Thoracic aorta (tissue), 2 donors: ENCODE measurements around the gene CRISP3. TPM values are rescaled to one million over a fixed set of nuclear protein-coding genes. Genes with fewer than 3 reads are reported as not detected.

Source experiments
- ATAC-seq: fragments of 150-250 bp; one replicate; pipeline ENCODE4 v1.8.0; 2017; ENCODE audit warnings: low read depth; ENCODE audit not compliant: insufficient number of reproducible peaks, low FRiP score
- DNase-seq: peaks from one replicate; pipeline ENCODE4 v3.0.0-alpha.2; 2020; ENCODE audit warnings: low spot score
- H3K27ac ChIP-seq, 2 donors: fragments of 200-600 bp; sonication (generic); 1 replicate in 1 of 2; 2 replicates in 1 of 2; pipeline ENCODE4 v1.5.1; 2016; ENCODE audit warnings: mild to moderate bottlenecking in 2 of 2, moderate library complexity in 2 of 2
- H3K27me3 ChIP-seq: fragments of 200-600 bp; sonication (generic); replicated peaks from 2 replicates; pipeline ENCODE4 v1.6.0; 2016; ENCODE audit warnings: mild to moderate bottlenecking; ENCODE audit not compliant: insufficient read depth
- H3K36me3 ChIP-seq: fragments of 200-600 bp; sonication (generic); one replicate; pipeline ENCODE4 v1.5.1; 2016
- H3K4me1 ChIP-seq, 2 donors: fragments of 200-600 bp; sonication (generic); 1 replicate in 1 of 2; 2 replicates in 1 of 2; pipeline versions ENCODE4 v1.5.1 to v1.6.0; 2016; ENCODE audit warnings: low read depth in 2 of 2, mild to moderate bottlenecking in 1 of 2; ENCODE audit not compliant: control insufficient read depth in 1 of 2
- H3K4me3 ChIP-seq: fragments of 200-600 bp; sonication (generic); 2 replicates; pipeline ENCODE4 v1.5.1; 2016; ENCODE audit warnings: mild to moderate bottlenecking
- H3K9me3 ChIP-seq: fragments of 200-600 bp; sonication (generic); 2 replicates; pipeline ENCODE4 v1.5.1; 2016
- CTCF ChIP-seq: fragments of 200-600 bp; sonication (generic); IDR thresholded peaks from one replicate; pipeline ENCODE4 v1.5.1; 2019; ENCODE audit warnings: antibody characterized with exemption
- total RNA-seq, 2 donors: library from RNA; depleted of rRNA; stranded (reverse); fragments of >200 nt; gene quantifications; one replicate each; pipeline versions ENCODE4 v1.1.0 to v1.2.3, GENCODE V29; 2016

The CRISP3 gene
- total RNA-seq, 2 donors from 2014 or later = not detected

- Histone ChIP-seq H3K4me3 (no peak overlapping the region), H3K9me3 (no peaks in the 10 kb centered on the region), H3K4me1 (no peaks in the 10 kb centered on the region), H3K36me3 (no peaks in the 10 kb centered on the region), H3K27ac (no peak overlapping the region), H3K27me3 (no peaks in the 10 kb centered on the region)
- TF ChIP-seq CTCF = no peak
- DNase-seq (no peak), ATAC-seq (no peak)
Measured at GRCh38 chr6:49764571-49765236, 20.5 kb upstream of the CRISP3 start.

- ATAC-seq = no peak
- H3K36me3 ChIP-seq = no peaks in the 10 kb centered on the region
Measured at GRCh38 chr6:49743429-49743828, 759 bp downstream of the CRISP3 start.

GRCh38 chr6:49739423-49739822, 4.8 kb downstream of the CRISP3 start:
- no peaks in the 10 kb centered on the region for H3K9me3 ChIP-seq
- no peak for DNase-seq
- H3K4me1 ChIP-seq = no peaks in the 10 kb centered on the region
- H3K27ac ChIP-seq = no peak overlapping the region
- no peak for TF ChIP-seq CTCF
- no peaks in the 10 kb centered on the region for H3K27me3 ChIP-seq
- no peak overlapping the region for H3K4me3 ChIP-seq
- no peaks in the 10 kb centered on the region for H3K36me3 ChIP-seq
- ATAC-seq = no peak

More at GRCh38 chr6:49743429-49743828, 759 bp downstream of the CRISP3 start:
- DNase-seq = no peak
- TF ChIP-seq CTCF = no peak
- no peaks in the 10 kb centered on the region for H3K27me3 ChIP-seq
- no peaks in the 10 kb centered on the region for H3K4me1 ChIP-seq
- H3K9me3 ChIP-seq = no peaks in the 10 kb centered on the region
- H3K27ac ChIP-seq = no peak overlapping the region
- H3K4me3 ChIP-seq = no peak overlapping the region

- no peaks in the 10 kb centered on the region for H3K4me1 ChIP-seq
- no peak for TF ChIP-seq CTCF
- H3K4me3 ChIP-seq = no peak overlapping the region
- DNase-seq = no peak
- H3K27ac ChIP-seq = no peak overlapping the region
- no peak for ATAC-seq
- H3K27me3 ChIP-seq = no peaks in the 10 kb centered on the region
- no peaks in the 10 kb centered on the region for H3K9me3 ChIP-seq
- H3K36me3 ChIP-seq = no peaks in the 10 kb centered on the region
Measured at GRCh38 chr6:49736017-49736508, 8.1 kb downstream of the CRISP3 start.

- H3K4me1 ChIP-seq = no peaks in the 10 kb centered on the region
- DNase-seq (no peak), ATAC-seq (no peak)
- no peak overlapping the region for H3K27ac ChIP-seq
- no peaks in the 10 kb centered on the region for H3K36me3 ChIP-seq
- no peak overlapping the region for H3K4me3 ChIP-seq
- H3K27me3 ChIP-seq = no peaks in the 10 kb centered on the region
- TF ChIP-seq CTCF = no peak
- no peaks in the 10 kb centered on the region for H3K9me3 ChIP-seq
Measured at GRCh38 chr6:49733680-49734079, 10.5 kb downstream of the CRISP3 start.
